ENCODE results near the gene MYZAP. TPM values are rescaled to one million over a fixed set of nuclear protein-coding genes. Genes with fewer than 3 reads are reported as not detected.

Gene MYZAP
- total and polyA plus RNA-seq, 5 donors from 2014 or later = 0.49 to 3.9 (median 1.6) TPM

DNA sequence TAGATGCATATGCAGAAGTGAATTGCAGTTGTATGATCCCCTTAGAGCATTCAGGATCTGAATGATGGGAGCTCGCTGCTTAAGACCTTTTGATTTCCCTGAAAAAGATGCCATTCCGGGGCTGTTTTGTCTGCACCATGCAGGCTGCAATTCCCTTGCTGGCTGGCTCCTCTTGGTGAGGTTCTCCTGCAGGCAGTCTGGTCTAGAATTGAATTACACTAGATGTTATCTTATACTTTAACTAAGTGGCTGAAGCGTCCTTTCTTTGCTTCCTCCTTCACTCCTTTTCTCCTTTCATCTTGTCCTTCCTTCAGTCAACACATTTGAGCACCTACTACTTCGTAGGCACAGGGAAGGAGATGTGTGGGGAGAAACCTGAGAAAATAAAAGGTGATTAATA lies 18.6 kb upstream of the MYZAP start:
- DNase-seq = no peak

DNA sequence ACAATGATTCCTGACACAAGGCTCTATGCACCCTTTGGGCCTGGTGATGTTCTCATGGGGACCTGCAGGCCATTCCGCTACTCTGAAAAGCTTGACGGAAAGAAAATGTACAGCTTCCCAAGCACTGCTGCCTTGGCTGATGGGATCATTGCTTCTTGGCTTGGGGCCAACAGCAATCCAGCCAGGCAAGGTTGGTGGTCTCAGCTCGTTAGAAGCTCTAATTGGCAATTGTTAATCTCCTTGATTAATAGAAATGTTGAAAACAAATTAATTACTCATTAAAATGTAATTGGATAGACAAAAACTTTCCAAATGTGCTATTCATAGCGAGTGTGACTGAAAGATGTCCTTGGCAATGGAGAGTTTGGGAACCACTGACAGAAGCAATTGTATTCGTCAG lies 16.3 kb upstream of the MYZAP start:
- Histone ChIP-seq H3K4me1 (ENCODE audit: control insufficient read depth, insufficient read depth, low read length, poor library complexity, severe bottlenecking) (no peaks in the 10 kb centered on the region), H3K9me3 (ENCODE audit: control insufficient read depth in 2 of 2, low read length in 2 of 2) (no peaks in the 10 kb centered on the region), H3K27me3 (ENCODE audit: control insufficient read depth, insufficient read depth, low read length) (peaks cover 2% of the 10 kb centered on the region), H3K4me3 (ENCODE audit: low read depth, low read length) (no peak overlapping the region), H3K27ac (ENCODE audit: insufficient read depth, low read length, poor library complexity, severe bottlenecking) (no peak overlapping the region), H3K36me3 (ENCODE audit: control insufficient read depth, insufficient read depth, low read length) (no peaks in the 10 kb centered on the region)
- no peak overlapping the region for H3K4me3 Mint-ChIP-seq
- H3K36me3 Mint-ChIP-seq = no peaks in the 10 kb centered on the region
- H3K9me3 Mint-ChIP-seq = no peaks in the 10 kb centered on the region
- H3K27ac Mint-ChIP-seq = no peak overlapping the region
- ATAC-seq (ENCODE audit: low read depth in 2 of 2) (no peak), DNase-seq (no peak)
- H3K4me1 Mint-ChIP-seq = peaks cover 0 to 4% (median 0%) of the 10 kb centered on the region in 4 donors
- H3K27me3 Mint-ChIP-seq = peaks cover 8% of the 10 kb centered on the region

More for the DNA sequence above, 18.6 kb upstream of the MYZAP start:
- H3K9me3 Mint-ChIP-seq = no peaks in the 10 kb centered on the region
- H3K36me3 ChIP-seq (ENCODE audit: control insufficient read depth, insufficient read depth, low read length) = no peaks in the 10 kb centered on the region
- H3K27me3 ChIP-seq (ENCODE audit: control insufficient read depth, insufficient read depth, low read length) = peaks cover 3% of the 10 kb centered on the region
- H3K9me3 ChIP-seq (ENCODE audit: control insufficient read depth in 2 of 2, low read length in 2 of 2) = no peaks in the 10 kb centered on the region
- H3K4me3 Mint-ChIP-seq = no peak overlapping the region
- H3K36me3 Mint-ChIP-seq = no peaks in the 10 kb centered on the region
- H3K4me3 ChIP-seq (ENCODE audit: low read depth, low read length) = no peak overlapping the region
- H3K27ac Mint-ChIP-seq = peak overlapping the region in 1 of 3 donors; percentile 18
- no peaks in the 10 kb centered on the region for H3K4me1 Mint-ChIP-seq
- no peaks in the 10 kb centered on the region for H3K4me1 ChIP-seq (ENCODE audit: control insufficient read depth, insufficient read depth, low read length, poor library complexity, severe bottlenecking)
- H3K27ac ChIP-seq (ENCODE audit: insufficient read depth, low read length, poor library complexity, severe bottlenecking) = no peak overlapping the region
- peaks cover 14% of the 10 kb centered on the region for H3K27me3 Mint-ChIP-seq
- no peak for ATAC-seq (ENCODE audit: low read depth in 2 of 2)

GRCh38 chr15:57578288-57578900 lies 13.3 kb upstream of the MYZAP start:
- ATAC-seq (ENCODE audit: low read depth in 2 of 2) (no peak), DNase-seq (no peak)
- H3K4me1 Mint-ChIP-seq = peaks cover 0 to 7% (median 1%) of the 10 kb centered on the region in 4 donors
- H3K4me3 Mint-ChIP-seq = no peak overlapping the region
- H3K36me3 Mint-ChIP-seq = peaks cover 3% of the 10 kb centered on the region
- Histone ChIP-seq H3K27me3 (ENCODE audit: control insufficient read depth, insufficient read depth, low read length) (peaks cover 2% of the 10 kb centered on the region), H3K27ac (ENCODE audit: insufficient read depth, low read length, poor library complexity, severe bottlenecking) (no peak overlapping the region), H3K4me3 (ENCODE audit: low read depth, low read length) (no peak overlapping the region), H3K4me1 (ENCODE audit: control insufficient read depth, insufficient read depth, low read length, poor library complexity, severe bottlenecking) (no peaks in the 10 kb centered on the region), H3K9me3 (ENCODE audit: control insufficient read depth in 2 of 2, low read length in 2 of 2) (peaks cover 4 to 7% of the 10 kb centered on the region in 2 experiments), H3K36me3 (ENCODE audit: control insufficient read depth, insufficient read depth, low read length) (no peaks in the 10 kb centered on the region)
- H3K27me3 Mint-ChIP-seq = peaks cover 12% of the 10 kb centered on the region
- peaks cover 1 to 12% (median 5%) of the 10 kb centered on the region in 7 donors for H3K9me3 Mint-ChIP-seq
- H3K27ac Mint-ChIP-seq = peak overlapping the region in 1 of 3 donors; percentile 84

- ATAC-seq (ENCODE audit: low read depth in 2 of 2) = no peak
Measured at GRCh38 chr15:57580428-57580827, 11.3 kb upstream of the MYZAP start.

DNA sequence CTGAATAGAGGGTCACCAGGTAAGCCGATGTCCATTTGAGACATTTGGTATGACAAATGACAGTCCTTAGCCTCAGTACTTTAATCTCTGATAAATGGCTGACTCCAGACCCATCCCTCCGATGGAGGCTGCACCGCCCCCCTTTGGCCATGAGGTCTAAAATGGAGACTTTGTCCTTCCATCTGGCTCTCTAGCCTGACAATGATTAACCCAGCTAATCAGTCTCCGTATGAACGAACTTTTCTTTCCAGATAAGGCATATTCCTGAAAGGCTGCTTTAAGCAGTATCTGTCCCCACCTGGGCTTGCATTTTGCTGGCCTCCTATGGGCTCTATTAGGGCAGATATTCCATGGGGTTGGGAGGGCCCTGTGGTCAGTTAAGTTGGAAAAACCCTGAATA lies 10.8 kb upstream of the MYZAP start:
- DNase-seq (no peak), ATAC-seq (ENCODE audit: low read depth in 2 of 2) (no peak)
- no peaks in the 10 kb centered on the region for H3K4me1 ChIP-seq (ENCODE audit: control insufficient read depth, insufficient read depth, low read length, poor library complexity, severe bottlenecking)
- H3K27me3 ChIP-seq (ENCODE audit: control insufficient read depth, insufficient read depth, low read length) = peaks cover 2% of the 10 kb centered on the region
- Mint-ChIP-seq H3K4me3 (no peak overlapping the region), H3K9me3 (peaks cover 1 to 18% (median 10%) of the 10 kb centered on the region in 7 donors), H3K27ac (peak overlapping the region in 1 of 3 donors; percentile 16), H3K36me3 (peaks cover 5% of the 10 kb centered on the region), H3K4me1 (peaks cover 0 to 15% (median 4%) of the 10 kb centered on the region in 4 donors), H3K27me3 (peaks cover 20% of the 10 kb centered on the region)
- no peaks in the 10 kb centered on the region for H3K36me3 ChIP-seq (ENCODE audit: control insufficient read depth, insufficient read depth, low read length)
- H3K9me3 ChIP-seq (ENCODE audit: control insufficient read depth in 2 of 2, low read length in 2 of 2) = peaks cover 4 to 7% of the 10 kb centered on the region in 2 experiments
- no peak overlapping the region for H3K4me3 ChIP-seq (ENCODE audit: low read depth, low read length)
- no peak overlapping the region for H3K27ac ChIP-seq (ENCODE audit: insufficient read depth, low read length, poor library complexity, severe bottlenecking)

More at GRCh38 chr15:57580428-57580827, 11.3 kb upstream of the MYZAP start:
- peak overlapping the region in 1 of 3 donors; percentile 16 for H3K27ac Mint-ChIP-seq
- H3K4me3 ChIP-seq (ENCODE audit: low read depth, low read length) = no peak overlapping the region
- peaks cover 4 to 7% of the 10 kb centered on the region in 2 experiments for H3K9me3 ChIP-seq (ENCODE audit: control insufficient read depth in 2 of 2, low read length in 2 of 2)
- peaks cover 5% of the 10 kb centered on the region for H3K36me3 Mint-ChIP-seq
- no peak overlapping the region for H3K4me3 Mint-ChIP-seq
- peaks cover 20% of the 10 kb centered on the region for H3K27me3 Mint-ChIP-seq
- H3K27me3 ChIP-seq (ENCODE audit: control insufficient read depth, insufficient read depth, low read length) = peaks cover 2% of the 10 kb centered on the region
- no peak overlapping the region for H3K27ac ChIP-seq (ENCODE audit: insufficient read depth, low read length, poor library complexity, severe bottlenecking)
- peaks cover 1 to 18% (median 10%) of the 10 kb centered on the region in 7 donors for H3K9me3 Mint-ChIP-seq
- no peaks in the 10 kb centered on the region for H3K36me3 ChIP-seq (ENCODE audit: control insufficient read depth, insufficient read depth, low read length)
- no peaks in the 10 kb centered on the region for H3K4me1 ChIP-seq (ENCODE audit: control insufficient read depth, insufficient read depth, low read length, poor library complexity, severe bottlenecking)
- peaks cover 0 to 11% (median 2%) of the 10 kb centered on the region in 4 donors for H3K4me1 Mint-ChIP-seq
- DNase-seq = no peak

DNA sequence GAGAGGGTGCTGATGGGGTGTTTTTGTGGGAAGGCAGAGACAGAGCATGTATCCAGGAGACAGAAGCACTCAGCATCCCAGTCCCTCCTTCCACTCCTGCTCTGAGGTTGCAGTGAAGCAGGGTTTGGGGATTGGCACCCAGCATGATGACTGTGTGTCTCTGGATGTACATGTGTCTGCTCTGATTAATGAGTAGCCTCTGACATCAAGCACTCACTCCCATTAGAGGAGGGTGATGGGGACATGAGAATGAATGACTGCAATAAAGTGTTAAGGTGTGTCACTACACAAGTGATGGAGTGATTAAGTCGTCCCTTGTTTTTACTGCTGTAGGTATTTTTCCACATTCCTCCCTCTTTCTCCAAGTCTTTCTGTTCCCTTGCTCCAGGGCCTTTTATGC lies 9.6 kb upstream of the MYZAP start:
- Mint-ChIP-seq H3K4me1 (peaks cover 7 to 26% (median 10%) of the 10 kb centered on the region in 4 donors), H3K27me3 (peaks cover 22% of the 10 kb centered on the region), H3K4me3 (no peak overlapping the region), H3K36me3 (peaks cover 5% of the 10 kb centered on the region), H3K27ac (no peak overlapping the region), H3K9me3 (peaks cover 1 to 18% (median 10%) of the 10 kb centered on the region in 7 donors)
- Histone ChIP-seq H3K27me3 (ENCODE audit: control insufficient read depth, insufficient read depth, low read length) (peaks cover 2% of the 10 kb centered on the region), H3K4me3 (ENCODE audit: low read depth, low read length) (no peak overlapping the region), H3K9me3 (ENCODE audit: control insufficient read depth in 2 of 2, low read length in 2 of 2) (peaks cover 4 to 7% of the 10 kb centered on the region in 2 experiments), H3K27ac (ENCODE audit: insufficient read depth, low read length, poor library complexity, severe bottlenecking) (no peak overlapping the region), H3K36me3 (ENCODE audit: control insufficient read depth, insufficient read depth, low read length) (no peaks in the 10 kb centered on the region), H3K4me1 (ENCODE audit: control insufficient read depth, insufficient read depth, low read length, poor library complexity, severe bottlenecking) (peaks cover 9% of the 10 kb centered on the region)
- DNase-seq = no peak
- ATAC-seq (ENCODE audit: low read depth in 2 of 2) = no peak

DNA sequence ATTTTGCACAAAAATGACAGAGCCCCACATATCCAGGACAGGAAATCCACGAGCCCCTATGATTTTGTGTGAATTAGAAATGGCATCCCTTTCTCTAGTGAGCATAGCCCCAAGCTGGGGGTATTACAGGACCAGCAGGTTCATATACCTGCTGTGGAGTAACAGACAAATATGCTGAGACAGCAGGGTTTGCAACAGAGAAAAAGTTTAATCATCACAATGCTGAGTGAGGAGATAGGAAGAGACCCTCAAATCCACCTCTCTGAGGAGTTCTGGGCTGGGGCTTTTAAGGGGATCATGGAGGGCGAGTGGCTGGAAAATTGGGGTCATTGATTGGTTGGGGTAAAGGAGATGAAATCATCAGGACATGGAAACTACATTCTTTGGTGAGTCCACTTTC lies 8.4 kb upstream of the MYZAP start:
- DNase-seq = no peak
- Histone ChIP-seq H3K4me1 (ENCODE audit: control insufficient read depth, insufficient read depth, low read length, poor library complexity, severe bottlenecking) (peaks cover 15% of the 10 kb centered on the region), H3K27ac (ENCODE audit: insufficient read depth, low read length, poor library complexity, severe bottlenecking) (no peak overlapping the region), H3K36me3 (ENCODE audit: control insufficient read depth, insufficient read depth, low read length) (no peaks in the 10 kb centered on the region), H3K4me3 (ENCODE audit: low read depth, low read length) (no peak overlapping the region), H3K27me3 (ENCODE audit: control insufficient read depth, insufficient read depth, low read length) (peaks cover 2% of the 10 kb centered on the region), H3K9me3 (ENCODE audit: control insufficient read depth in 2 of 2, low read length in 2 of 2) (peaks cover 4 to 7% of the 10 kb centered on the region in 2 experiments)
- Mint-ChIP-seq H3K27me3 (peaks cover 24% of the 10 kb centered on the region), H3K4me3 (no peak overlapping the region), H3K27ac (peak overlapping the region; percentile 53 to 84 (median 70)), H3K36me3 (peaks cover 8% of the 10 kb centered on the region), H3K9me3 (peaks cover 1 to 18% (median 10%) of the 10 kb centered on the region in 7 donors), H3K4me1 (peaks cover 15 to 38% (median 17%) of the 10 kb centered on the region in 4 donors)
- ATAC-seq (ENCODE audit: low read depth in 2 of 2) = no peak

DNA sequence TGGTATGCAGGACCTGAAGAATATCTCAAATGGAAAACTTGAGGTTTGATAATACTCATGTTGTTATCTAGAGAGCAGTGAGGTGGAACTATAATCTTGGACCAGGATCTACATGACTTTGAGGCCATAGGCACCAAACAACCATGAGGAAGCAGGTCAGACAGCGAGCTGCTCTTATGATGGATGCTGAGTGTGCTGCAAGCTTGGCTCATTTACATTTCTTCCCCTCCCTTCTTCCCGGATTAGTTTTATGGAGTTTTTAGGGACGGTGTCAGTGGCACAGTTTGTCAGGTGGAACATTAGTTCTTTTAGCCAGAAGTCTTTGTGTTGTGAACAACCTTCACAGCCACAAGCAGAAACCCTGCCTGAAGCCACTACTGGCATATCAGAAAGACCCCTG lies 8.0 kb upstream of the MYZAP start:
- Mint-ChIP-seq H3K27me3 (peaks cover 24% of the 10 kb centered on the region), H3K4me3 (no peak overlapping the region), H3K27ac (peak overlapping the region in 2 of 3 donors; percentile 63 to 90), H3K36me3 (peaks cover 8% of the 10 kb centered on the region), H3K4me1 (peaks cover 15 to 42% (median 18%) of the 10 kb centered on the region in 4 donors), H3K9me3 (peaks cover 1 to 18% (median 10%) of the 10 kb centered on the region in 7 donors)
- H3K36me3 ChIP-seq (ENCODE audit: control insufficient read depth, insufficient read depth, low read length) = no peaks in the 10 kb centered on the region
- ATAC-seq (ENCODE audit: low read depth in 2 of 2) (no peak), DNase-seq (no peak)
- H3K4me1 ChIP-seq (ENCODE audit: control insufficient read depth, insufficient read depth, low read length, poor library complexity, severe bottlenecking) = peaks cover 17% of the 10 kb centered on the region
- peaks cover 4 to 7% of the 10 kb centered on the region in 2 experiments for H3K9me3 ChIP-seq (ENCODE audit: control insufficient read depth in 2 of 2, low read length in 2 of 2)
- peaks cover 2% of the 10 kb centered on the region for H3K27me3 ChIP-seq (ENCODE audit: control insufficient read depth, insufficient read depth, low read length)
- H3K4me3 ChIP-seq (ENCODE audit: low read depth, low read length) = no peak overlapping the region
- H3K27ac ChIP-seq (ENCODE audit: insufficient read depth, low read length, poor library complexity, severe bottlenecking) = no peak overlapping the region
